GM18508 (cell line): ENCODE data around the gene GFRA1.

Source experiments
- ATAC-seq: cut with Tn5 transposase; IDR thresholded peaks from one replicate; pipeline ENCODE4 v1.9.1; 2021; ENCODE audit warnings: moderate number of reproducible peaks; ENCODE audit not compliant: insufficient read depth, unreplicated experiment

Gene GFRA1

DNA sequence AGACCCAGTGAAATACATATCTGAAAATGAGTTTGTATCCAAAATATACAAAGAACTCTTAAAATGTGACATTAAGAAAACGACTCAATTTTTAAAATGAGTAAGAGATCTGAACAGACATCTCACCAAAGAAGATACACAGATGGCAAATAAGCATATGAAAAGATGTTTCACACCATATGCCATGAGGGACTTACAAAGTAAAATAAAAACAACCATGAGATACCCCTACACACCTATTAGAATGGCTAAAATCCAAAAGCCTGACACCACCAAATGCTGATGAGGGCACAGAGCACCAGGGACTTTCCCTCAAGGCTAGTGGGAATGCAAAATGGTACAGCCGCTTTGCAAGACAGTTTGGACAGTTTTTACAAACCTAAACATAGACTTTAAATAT is 27.9 kb downstream of the GFRA1 start:
- ATAC-seq = no peak

DNA sequence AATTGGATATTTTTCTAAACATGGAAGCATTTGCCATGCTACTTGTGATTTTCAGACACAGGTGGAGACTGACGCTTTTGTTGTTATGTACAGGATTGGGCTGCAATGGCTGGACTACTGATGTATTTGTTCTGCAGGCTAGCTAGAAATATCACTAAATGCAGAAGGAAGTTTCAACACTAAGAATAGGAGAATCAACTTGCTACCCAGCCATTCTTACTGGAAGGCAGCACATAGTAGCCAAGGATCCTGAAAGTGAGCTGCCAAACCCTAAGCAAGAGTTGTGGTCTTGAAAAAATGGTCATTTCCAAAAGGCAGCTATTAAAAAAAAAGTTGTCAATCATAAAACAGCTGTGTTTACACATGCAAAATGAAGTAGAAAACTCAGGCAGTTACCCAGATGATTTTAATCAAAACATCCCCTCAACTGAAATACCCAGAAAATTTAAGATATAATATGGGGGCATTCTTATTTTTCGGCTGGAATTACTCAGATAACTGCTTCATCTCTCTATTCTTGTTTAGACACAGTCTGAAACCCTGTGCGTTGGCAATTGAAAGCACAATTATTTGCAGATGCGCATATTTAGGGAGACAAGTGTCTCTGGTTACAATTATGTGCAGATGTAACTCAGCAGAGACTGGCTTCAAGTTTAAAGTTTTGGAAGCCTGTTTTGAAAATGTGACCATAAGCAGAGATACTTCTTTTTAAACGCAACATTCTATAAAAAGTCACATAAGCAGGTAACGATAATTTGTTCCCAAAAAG is 31.2 kb downstream of the GFRA1 start:
- ATAC-seq = no peak

DNA sequence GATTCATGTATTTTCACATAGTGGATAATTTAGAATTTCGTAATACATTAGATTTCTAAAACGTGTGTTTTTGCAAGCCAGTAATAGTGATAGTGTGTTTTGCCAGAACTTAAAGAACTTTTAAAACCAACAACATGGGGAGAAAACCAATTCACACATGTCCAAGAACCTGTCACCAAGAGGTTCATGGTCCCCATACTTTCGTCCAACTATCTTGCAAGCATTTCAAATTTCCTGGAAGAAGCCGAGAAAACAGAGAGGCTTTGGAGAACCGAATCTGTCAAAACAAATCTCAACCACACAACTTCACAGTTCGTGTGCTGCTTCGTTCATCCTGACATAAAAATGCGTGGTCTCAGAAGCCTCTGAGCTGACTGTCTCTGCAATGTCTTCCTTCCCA is 31.9 kb downstream of the GFRA1 start:
- no peak for ATAC-seq

DNA sequence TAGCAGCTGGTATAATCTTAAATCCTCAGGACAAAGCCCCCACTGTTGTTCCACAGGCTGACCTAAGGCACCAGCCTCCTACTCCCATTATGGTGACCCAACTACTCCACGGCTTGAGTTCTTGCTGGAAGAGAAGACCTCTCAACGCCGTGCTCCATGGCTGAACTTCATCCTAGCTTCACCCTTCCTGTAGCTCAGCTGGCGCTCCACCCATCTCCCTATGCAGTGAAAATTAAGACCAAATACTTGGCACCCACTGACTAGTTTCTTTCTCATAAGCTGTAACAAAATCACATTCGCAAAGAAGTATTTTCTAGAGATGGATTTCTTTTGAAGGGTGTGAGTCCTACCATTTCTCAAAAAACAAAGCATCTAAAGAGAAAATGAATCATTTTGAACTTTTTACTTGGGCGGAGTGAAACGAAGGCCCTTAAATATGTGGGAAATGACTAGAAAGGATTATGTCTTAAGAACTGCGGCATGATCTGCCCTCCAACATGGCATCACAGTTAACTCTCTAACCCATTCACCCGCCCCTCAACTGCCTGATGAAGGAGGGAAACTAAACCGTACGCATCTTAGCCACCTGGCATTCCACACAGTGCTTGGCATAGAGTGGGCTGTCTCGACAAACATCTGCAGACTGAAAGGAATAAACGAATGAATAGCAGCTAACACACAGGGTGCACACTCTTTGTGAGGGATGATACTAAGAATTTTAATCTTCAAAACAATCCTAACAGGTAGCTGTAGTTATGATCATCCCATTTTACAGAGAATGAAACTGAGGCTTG is 32.7 kb downstream of the GFRA1 start:
- no peak for ATAC-seq

DNA sequence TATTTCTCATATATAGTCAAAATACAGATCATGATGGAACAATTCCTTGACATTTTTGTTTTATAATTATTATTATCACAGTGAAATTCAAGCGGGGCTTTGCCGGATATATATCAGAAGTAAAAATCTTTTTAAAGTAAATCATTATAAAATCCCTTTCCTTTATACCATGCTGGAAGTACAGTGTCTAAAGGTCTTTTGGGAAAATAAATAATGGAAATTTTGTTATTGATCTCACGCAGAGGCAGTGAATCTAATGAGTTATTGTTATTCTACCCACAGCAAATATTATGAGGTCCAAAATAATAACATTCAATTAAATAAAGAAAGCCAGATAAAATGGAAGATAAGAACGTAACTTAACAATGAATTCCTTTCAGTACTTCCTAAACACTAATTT is 33.8 kb downstream of the GFRA1 start:
- no peak for ATAC-seq

DNA sequence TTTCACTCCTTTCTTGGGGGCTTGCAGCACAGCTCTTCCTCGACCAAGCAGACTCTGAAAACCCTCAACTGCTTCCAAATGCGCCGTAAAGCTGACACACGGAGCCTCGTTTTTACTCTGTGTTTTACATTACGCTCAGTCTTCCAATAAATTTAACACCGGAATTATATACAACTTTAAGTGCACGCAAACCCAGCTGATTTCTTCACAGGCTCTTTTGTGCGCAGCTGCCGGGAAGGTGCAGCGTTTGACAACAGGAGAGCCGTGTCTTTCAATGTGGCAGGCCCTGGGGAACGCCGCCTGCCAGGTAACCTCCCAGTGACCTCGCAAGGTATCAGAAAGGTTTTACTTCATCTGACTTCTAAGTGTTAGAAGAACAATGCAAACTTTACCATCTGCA is 35.0 kb downstream of the GFRA1 start:
- ATAC-seq = no peak

DNA sequence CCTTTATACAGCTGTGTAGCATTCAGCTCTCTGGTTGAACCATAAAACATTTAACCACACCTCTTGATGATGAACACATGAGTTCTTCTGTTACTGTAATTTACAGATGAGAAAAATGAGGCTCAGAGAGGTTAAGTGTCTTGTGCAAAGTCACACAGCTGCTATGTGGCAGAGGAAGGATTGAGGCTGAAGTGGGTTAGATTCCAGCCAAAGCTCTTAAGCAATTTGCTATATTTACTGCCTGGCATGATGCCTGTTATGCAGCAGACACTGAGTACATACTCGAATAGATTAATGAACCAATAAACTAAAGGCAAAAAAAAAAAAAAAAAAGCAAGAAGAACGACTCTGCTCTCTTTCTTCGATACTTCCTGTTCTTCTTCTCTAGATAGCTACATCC is 35.7 kb downstream of the GFRA1 start:
- no peak for ATAC-seq

DNA sequence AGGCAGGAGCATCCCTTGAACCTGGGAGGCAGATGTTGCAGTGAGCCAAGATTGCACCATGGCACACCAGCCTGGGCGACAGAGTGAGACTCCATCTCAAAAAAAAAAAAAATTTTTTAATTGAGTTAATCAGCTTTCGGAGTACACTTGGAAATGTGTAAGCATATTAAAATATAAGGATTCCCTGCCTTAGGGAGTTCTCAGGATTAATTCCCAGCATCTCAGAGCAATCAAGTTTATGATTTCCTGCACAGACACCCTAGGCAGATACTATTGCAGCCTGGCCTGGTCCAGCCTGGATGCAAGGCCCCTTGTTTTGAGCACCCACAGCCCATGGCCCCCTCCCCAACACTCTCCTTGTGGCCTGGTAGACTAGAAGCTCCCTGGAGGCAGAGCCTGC is 39.8 kb downstream of the GFRA1 start:
- ATAC-seq = no peak

DNA sequence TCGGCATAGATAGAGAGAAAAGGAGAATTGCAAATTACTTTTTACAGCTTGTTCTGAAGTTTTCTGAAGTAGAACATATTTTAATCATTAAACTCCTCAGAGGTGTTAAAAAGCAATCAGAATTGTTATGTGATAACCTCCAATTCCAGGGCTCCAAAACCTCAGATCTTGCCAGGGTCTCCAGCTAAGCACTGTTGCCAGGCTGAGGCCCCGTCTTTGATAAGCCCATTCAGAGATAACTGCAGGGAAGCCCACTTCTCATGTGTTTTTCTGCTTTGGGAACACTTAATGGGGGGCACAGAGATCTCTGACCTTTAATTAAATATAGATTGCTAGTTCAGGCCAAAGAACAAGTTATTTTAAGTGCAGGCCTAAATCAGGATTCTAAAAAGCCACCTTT is 40.4 kb downstream of the GFRA1 start:
- ATAC-seq = no peak

DNA sequence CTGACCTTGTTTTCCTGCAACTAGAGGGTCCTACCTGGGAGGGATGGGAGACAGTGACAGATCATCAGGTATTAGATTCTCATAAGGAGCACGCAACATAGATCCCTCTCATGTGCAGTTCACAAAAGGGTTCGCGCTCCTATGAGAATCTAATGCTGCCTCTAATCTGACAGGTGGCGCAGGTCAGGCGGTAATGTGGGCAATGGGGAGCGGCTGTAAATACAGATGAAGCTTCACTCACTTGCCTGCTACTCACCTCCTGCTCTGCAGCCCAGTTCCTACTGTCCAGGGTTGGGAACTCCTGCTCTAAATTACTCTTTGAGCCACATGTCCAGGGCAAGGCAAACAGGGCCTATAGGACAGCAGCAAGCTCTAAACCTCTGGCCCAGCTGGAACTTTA is 46.2 kb downstream of the GFRA1 start:
- no peak for ATAC-seq

DNA sequence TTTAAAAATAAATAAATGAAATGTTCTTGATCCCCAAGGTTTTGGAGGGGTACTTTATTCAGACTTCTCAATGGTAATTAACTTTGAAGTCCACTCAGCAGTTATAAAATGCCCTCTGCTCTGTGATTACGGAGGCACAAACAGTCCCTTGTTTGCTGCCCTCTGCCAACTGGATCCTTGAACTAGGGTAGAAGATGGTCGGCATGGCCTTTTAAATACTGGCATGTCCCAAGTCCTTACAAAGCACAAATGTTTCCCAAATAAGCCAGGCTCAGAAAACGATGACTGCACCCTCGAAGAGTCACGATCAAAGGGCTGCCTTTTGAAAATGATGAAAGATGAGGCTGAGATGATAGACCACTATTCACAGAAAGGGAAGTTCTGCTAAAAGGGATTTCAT is 47.0 kb downstream of the GFRA1 start:
- no peak for ATAC-seq

DNA sequence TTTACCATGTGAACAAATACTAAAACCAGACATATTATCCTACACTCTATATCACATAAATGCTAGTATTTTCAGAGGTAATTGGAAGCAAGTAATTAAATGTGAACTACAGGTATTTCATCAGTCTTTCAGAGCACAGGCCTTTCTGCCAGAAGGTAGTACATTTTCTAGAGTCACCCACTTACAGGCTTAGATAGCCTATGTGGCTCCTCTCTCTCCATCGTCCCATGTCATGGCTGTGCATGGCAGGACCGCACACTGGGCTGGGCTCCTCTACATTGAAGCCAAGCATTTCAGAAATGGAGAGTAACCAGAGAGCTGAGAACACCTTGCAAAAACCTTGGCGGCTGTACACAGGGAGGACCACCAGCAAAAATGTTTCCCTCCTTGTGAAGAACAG is 49.7 kb downstream of the GFRA1 start:
- ATAC-seq = no peak

DNA sequence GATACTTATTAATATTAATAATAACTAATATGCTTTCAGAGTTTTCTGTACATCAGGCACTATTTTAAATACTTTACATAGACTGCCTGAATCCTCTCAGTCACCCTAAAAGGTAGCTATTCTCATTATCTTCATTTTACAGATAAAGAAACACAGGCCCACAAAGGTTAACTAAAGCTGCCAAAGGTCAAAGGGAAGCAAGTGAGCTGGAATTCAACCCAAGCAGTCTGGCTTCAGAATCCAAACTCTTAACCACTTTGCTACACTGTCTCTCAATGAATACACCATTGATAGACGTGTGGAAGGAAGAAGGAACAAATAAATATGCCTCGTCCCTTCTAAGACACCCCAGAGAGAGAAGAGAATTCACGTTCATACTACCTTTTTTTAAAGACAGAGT is 52.0 kb downstream of the GFRA1 start:
- ATAC-seq = no peak

DNA sequence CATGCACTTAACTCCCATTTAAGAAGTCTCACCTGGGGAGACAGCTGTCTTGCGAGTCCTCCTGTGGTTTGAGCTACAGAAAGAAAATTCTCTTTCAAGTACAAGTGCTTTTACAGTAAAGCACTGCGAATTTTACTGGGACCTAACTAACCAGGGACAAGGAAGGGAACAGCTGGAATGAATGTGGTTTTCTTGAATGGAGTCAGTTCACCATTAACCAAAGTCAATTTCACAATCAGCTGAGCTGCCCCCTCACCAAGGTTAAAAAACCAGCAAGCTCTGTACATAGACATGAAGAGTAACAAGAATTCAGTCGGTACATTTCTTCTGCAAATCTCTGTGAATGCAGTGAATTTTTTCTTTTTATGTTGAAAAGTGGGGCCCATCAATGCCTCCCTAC is 56.3 kb downstream of the GFRA1 start:
- ATAC-seq = no peak

DNA sequence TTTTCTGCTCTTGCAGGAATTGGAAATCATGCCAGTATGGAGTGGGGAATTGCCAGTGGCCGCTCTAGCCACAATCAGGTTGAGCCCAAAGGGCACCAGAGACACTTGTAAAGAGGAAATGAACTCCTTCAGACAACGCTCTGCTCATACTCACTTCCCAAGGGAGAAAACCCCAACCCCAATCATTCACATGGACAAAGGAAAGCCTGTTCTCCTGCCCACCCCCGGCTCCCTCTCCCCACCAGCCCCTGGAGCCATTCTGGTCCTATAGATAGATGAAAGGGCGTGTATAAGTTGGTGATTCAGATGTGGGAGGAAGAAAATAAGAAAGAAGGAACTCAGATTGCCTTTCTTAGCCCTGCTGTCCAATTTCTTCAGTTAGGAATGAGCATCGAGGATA is 57.4 kb downstream of the GFRA1 start:
- no peak for ATAC-seq

DNA sequence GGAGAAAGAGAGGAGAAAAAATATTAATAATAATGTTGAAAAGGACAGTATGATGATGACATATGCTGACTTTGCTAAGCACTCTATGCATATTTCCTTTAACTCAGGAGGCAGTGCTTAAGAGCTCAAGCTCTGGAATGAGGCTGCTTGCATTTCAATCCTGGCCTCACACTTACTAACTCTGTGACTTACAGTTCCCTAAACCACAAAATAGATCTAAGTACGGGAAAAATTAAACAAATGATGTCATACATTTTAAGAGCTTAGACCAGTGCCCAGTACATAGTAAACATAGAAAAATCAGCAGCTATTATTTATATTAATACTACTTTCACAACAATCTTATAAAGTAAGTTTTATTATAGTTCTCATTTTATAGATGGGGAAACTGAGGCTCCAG is 61.3 kb downstream of the GFRA1 start:
- ATAC-seq = no peak

DNA sequence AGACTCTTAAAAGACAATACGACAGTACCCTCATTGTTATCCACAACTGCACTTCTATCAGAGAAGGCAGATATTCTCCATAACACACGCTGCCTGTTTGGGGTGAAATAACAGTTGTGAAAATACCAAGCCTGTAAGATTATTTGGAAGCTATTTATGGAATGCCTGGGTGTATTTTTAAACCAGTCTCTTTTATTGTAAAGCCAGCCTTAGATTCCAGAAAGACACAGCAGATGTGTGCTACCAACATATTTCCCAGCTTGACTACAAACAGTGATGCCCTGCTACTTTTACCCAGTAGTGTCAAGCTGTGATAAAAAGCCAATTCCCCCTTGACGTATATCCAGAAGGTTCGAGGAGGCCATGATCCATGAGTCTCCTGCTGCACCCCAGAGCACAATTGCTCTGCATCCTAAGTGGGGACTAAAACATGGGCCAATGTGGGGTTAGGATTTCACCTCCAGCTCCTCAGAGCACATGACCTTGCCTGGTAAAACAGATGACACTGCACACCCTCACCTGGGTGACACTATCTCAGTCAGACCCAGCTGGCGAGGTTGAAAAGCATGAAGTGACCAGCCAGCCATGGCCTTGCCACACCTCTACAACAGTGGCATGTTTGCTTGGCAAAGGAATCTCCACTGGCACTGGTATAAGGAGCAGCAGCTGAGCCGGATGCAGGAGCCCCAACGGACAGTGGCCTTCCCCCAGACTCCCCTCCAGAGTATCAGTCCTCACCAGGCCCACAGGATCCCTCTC is 62.2 kb downstream of the GFRA1 start:
- ATAC-seq = no peak

DNA sequence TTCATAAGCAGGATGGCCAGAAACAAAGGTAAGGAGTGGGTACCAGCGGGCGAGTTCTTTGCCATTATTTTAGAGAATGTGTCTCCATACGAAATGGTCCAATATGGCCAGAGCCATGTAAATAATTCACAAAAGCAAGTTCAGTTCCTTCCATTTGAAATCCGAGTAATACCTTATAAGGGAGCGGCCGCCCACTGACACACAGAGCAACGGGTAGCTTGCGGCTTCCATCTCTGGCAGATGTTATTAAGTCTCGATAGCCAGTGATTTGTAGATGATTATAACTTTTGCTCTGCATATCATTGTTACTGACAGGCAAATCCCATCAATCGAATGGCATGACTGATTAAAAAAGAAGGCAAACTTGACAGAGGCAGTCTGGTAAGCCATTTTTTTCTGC is 63.2 kb downstream of the GFRA1 start:
- no peak for ATAC-seq

DNA sequence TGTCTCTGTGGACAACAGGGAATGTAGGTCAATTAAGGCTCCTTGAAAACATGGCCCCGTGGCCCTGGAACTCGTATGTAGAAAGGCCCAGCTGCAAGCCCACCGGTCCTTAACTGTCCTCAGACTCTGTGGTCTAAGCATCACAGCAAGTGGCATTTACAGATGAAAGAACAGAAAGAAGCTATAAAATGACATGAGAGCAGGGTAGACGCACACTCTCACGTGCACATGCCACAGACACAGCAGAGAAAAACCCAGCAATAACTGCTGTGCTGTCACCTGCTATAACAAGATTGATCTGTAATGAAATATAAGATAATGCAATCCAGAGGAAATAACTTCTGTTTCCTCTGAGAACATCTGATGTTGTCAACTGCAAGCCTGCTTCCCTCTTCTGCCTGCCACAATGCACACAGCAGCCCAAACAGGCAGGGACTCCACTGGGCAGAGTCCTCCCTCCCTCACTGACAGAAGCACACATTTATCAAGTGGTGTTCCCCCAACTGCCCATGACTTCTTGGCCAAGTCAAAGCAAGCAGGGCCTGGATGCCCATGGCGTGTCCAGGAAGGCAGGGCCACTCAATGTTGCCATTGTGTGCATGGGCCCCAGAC is 63.9 kb downstream of the GFRA1 start:
- ATAC-seq = no peak

DNA sequence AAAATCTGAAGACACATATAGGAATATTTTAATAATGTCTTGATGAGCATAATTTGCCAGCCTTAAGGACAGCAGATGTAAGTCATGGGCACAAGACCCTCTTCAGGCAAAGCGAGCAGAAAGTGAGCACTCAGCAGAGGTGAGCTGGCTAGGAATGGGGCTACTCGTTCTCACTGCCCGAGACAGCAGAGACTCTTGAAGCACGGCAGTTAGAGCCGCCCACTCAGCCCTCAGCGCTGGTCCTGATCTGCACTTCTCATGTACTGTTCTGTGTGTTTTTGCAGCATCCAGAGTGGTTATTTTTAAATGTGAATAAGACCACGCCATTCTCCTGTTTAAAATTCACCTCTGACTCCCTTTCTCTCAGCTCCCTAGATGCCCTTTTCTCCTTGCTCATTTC is 65.3 kb downstream of the GFRA1 start:
- ATAC-seq = no peak

DNA sequence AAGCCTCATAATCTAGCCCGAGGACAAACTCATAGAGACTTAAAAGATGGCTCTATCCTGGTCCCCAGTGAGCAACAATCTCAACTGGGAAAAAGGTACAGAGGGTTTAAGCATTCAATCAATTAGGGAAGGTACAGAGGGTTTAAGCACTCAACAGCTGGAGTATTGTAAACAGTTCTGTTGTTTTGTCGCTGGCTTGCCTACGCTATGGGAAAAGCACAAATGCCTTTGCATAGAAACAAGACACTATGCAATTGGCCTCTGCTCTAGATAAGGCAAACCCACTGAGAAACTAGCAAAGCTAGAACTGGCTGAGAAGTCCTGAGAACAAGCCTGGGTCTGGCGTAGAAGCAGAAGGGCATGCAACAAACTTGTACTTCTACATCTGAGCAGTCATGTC is 69.3 kb downstream of the GFRA1 start:
- ATAC-seq = no peak
